ENCODE measurements around the gene CDIP1.

CDIP1 gene

GRCh38 chr16:4513086-4513860, 25.3 kb downstream of the CDIP1 start:
- FAIRE-seq, result no peak

- no peak for FAIRE-seq
Observed at GRCh38 chr16:4512473-4512872, 26.1 kb downstream of the CDIP1 start.

GRCh38 chr16:4511441-4512082, 27.0 kb downstream of the CDIP1 start:
- no peak for FAIRE-seq

- no peak for FAIRE-seq
Observed at GRCh38 chr16:4510747-4511426, 27.7 kb downstream of the CDIP1 start.

GRCh38 chr16:4510131-4510530, 28.4 kb downstream of the CDIP1 start:
- FAIRE-seq, result no peak

- no peak for FAIRE-seq
Observed at GRCh38 chr16:4509420-4509819, 29.2 kb downstream of the CDIP1 start.

GRCh38 chr16:4508806-4509205, 29.8 kb downstream of the CDIP1 start:
- no peak for FAIRE-seq

GRCh38 chr16:4507588-4508345, 30.8 kb downstream of the CDIP1 start:
- FAIRE-seq, result no peak

GRCh38 chr16:4506450-4506849, 32.1 kb downstream of the CDIP1 start:
- no peak for FAIRE-seq

- no peak for FAIRE-seq
Observed at GRCh38 chr16:4505356-4506147, 33.0 kb downstream of the CDIP1 start.

- FAIRE-seq, result no peak
Observed at GRCh38 chr16:4501071-4501478, 37.5 kb downstream of the CDIP1 start.

GRCh38 chr16:4500272-4500671, 38.3 kb downstream of the CDIP1 start:
- FAIRE-seq, result no peak

GRCh38 chr16:4499196-4499555, 39.4 kb downstream of the CDIP1 start:
- FAIRE-seq, result no peak

- FAIRE-seq, result no peak
Observed at GRCh38 chr16:4498546-4499195, 39.9 kb downstream of the CDIP1 start.

GRCh38 chr16:4496305-4496704, 42.3 kb downstream of the CDIP1 start:
- FAIRE-seq, result no peak

GRCh38 chr16:4495766-4496165, 42.8 kb downstream of the CDIP1 start:
- FAIRE-seq, result no peak

GRCh38 chr16:4494746-4495490, 43.7 kb downstream of the CDIP1 start:
- FAIRE-seq, result no peak

GRCh38 chr16:4491898-4492297, 46.7 kb downstream of the CDIP1 start:
- FAIRE-seq, result no peak

GRCh38 chr16:4489030-4489429, 49.5 kb downstream of the CDIP1 start:
- no peak for FAIRE-seq

GRCh38 chr16:4488499-4488967, 50.0 kb downstream of the CDIP1 start:
- no peak for FAIRE-seq

GRCh38 chr16:4487955-4488498, 50.5 kb downstream of the CDIP1 start:
- FAIRE-seq, result no peak
